Omental fat pad (tissue), 4 donors: Measurements from ENCODE around the gene OXER1. TPM values are rescaled to one million over a fixed set of nuclear protein-coding genes. Genes with fewer than 3 reads are reported as not detected.
"Not testable (repeated sequence)": the region's sequence is repeated elsewhere in the genome, so short reads cannot be mapped to it uniquely, and the experiment has no call there.

ENCODE experiments used
- ATAC-seq: fragments of 150-250 bp; one replicate; pipeline ENCODE4 v1.9.1; 2016; ENCODE audit warnings: mild to moderate bottlenecking, moderate library complexity; ENCODE audit not compliant: low FRiP score
- DNase-seq: peaks from one replicate; pipeline ENCODE4 v3.0.0-alpha.2; 2019; ENCODE audit warnings: low spot score
- total RNA-seq, 4 donors: library from RNA; depleted of rRNA; stranded (reverse); fragments of >200 nt; gene quantifications; one replicate each; pipeline ENCODE4 v1.1.0, GENCODE V29; 2016
- TF ChIP-seq, protein P1 (sequence below), 3 donors: fragments of 450-650 bp; IDR thresholded peaks; one replicate each; pipeline ENCODE4 v1.5.1; 2016 to 2017; ENCODE audit warnings: antibody characterized with exemption in 3 of 3, mild to moderate bottlenecking in 3 of 3, moderate library complexity in 2 of 3

The OXER1 gene
- total RNA-seq, 4 donors from 2014 or later = 0.44 to 0.96 (median 0.65) TPM; not detected in 1

DNA sequence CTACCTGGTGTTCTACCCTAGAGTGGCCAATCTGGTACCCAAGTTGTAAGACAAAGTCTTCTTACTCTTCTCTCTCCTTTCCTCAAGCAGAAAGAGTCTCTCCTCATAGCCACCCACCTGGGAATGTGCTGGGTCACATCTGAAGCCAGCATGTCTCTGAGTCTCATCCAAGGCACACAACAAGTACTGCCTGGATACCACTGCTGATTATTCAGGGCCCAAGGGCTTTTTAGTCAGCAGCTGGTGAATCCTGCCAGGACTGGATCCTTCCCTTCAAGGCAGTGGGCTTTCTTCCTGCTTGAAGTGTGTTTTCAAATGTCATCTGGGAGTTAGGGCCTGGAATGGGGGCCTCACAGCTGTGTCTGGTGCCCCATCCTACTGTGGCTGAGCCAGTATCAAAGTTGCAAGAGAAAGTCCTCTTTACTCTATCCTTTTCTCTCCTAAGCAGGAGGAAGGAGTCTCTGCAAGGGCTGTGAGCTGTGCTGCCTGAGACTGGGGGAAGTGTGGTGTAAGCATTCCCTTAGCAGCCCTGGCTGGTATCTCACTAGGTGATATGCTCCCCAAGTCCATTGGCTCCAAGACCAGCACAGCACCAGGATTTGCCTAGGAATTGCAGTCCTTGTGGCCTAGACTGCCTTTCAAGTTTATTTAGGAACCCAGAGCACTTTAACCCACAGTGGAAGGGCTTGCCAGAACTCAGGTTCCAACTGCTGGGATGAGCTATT lies 27.2 kb downstream of the OXER1 start:
- TF ChIP-seq, protein P1, sequence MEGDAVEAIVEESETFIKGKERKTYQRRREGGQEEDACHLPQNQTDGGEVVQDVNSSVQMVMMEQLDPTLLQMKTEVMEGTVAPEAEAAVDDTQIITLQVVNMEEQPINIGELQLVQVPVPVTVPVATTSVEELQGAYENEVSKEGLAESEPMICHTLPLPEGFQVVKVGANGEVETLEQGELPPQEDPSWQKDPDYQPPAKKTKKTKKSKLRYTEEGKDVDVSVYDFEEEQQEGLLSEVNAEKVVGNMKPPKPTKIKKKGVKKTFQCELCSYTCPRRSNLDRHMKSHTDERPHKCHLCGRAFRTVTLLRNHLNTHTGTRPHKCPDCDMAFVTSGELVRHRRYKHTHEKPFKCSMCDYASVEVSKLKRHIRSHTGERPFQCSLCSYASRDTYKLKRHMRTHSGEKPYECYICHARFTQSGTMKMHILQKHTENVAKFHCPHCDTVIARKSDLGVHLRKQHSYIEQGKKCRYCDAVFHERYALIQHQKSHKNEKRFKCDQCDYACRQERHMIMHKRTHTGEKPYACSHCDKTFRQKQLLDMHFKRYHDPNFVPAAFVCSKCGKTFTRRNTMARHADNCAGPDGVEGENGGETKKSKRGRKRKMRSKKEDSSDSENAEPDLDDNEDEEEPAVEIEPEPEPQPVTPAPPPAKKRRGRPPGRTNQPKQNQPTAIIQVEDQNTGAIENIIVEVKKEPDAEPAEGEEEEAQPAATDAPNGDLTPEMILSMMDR (IDR thresholded peaks at IDR 0.05) = no peak
- DNase-seq = no peak
- ATAC-seq = no peak

DNA sequence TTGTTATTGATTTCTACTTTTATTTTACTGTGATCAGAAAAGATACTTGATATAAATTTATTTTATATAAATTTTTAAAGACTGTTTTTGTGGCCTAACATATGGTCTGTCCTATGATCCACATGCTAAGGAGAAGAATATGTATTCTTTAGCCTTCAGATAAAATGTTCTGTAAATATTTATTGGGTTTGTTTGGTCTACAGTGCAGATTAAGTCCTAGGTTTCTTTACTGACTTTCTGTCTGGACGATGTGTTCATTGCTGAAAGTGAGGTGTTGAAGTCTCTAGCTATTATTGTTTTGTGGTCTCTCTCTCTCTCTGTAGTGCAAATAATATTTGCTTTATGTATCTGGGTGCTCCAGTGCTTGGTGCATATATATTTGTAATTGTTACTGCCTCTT lies 30.1 kb downstream of the OXER1 start:
- DNase-seq (no peak), ATAC-seq (no peak)
- TF ChIP-seq, protein P1 (IDR thresholded peaks at IDR 0.05) = no peak

DNA sequence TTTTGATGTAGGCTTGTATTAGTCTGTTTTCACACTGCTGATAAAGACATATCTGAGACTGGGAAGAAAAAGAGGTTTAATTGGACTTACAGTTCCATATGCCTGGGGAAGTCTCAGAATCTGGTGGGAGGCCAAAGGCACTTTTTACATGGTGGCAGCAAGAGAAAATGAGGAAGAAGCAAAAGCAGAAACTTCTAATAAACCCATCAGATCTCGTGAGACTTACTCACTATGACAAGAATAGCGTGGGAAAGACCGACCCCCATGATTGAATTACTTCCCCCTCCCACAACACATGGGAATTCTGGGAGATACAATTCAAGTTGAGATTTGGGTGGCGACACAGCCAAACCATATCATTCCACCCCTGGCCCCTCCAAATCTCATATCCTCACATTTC lies 32.6 kb downstream of the OXER1 start:
- ATAC-seq, DNase-seq: not testable (repeated sequence)

DNA sequence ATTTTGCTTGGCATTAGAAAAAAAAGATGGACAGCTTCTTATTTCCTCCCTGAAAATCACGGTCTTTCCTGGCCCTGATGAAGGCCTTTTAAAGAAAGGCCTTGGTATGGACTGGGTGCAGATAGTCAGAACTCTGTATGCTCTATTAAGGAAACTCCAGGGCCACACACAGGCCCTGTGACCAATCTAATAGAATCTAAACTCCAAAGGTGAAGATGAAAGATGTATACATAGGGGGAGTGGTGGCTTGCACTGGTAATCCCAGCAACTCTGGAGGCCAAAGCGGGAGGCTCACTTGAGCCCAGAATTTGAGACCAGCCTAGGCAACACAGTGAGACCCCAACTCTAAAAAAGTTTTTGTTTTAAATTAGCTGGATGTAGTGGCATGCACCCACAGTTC lies 37.3 kb downstream of the OXER1 start:
- no peak for DNase-seq
- ATAC-seq = no peak
- TF ChIP-seq, protein P1 (IDR thresholded peaks at IDR 0.05) = no peak

DNA sequence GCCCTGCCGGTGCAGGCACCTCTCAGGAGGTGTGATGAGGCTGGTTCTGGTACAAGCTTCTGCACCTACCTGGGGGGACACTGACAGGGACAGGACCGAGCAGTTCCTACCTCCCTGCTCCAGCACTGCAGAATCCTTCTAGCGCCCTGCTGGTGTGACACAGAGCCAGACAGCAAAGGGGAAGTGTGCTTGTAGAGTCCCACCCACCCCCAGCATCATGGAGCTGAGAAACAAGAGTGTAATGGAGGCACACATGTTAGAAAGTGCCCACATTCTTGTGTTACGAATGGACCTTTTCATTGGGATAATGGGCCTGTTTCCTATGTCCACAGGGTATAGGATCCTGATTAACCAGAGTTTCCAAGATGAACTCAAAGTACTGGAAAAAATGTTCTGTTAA lies 38.3 kb downstream of the OXER1 start:
- no peak for DNase-seq
- TF ChIP-seq, protein P1 (IDR thresholded peaks at IDR 0.05) = no peak
- ATAC-seq = no peak

DNA sequence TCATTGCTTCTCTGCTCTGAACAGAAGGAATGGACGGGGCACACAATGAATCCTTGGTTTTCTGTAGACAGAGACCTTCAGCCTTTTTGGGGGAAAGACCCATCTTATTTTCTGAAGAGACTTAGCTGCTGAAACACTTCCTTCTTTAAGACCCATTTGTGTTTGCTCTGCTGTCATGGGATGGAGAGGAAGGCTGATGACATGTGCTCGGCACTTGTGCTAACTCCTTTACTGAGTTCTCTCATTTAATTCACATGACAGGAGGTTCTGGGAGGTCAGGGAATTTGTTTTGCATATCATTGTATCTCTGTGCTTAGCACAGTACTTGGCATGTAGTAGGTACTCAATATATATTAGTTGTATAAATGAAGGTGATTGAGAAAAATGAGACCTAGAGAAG lies 39.0 kb downstream of the OXER1 start:
- no peak for DNase-seq
- TF ChIP-seq, protein P1 (IDR thresholded peaks at IDR 0.05) = no peak
- ATAC-seq = no peak

DNA sequence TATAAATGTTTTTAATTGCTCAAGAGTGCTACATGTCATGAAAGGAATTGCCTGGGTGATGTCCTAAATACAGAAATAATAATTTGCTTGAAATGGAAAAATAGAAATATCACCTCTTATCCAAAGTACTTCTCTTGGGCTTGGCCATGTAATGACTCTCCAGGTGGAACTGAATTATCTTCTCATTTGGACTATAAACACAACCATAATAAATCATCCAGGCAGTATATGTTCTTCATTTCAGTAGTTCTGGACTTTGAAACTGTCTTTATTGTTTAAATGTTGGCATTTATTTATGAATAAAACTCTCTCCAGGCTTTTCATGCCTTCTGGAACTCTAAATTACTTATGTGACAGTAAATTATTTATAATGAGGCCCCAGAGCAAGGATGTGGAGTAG lies 40.5 kb downstream of the OXER1 start:
- no peak for DNase-seq
- no peak for ATAC-seq
- TF ChIP-seq, protein P1 (IDR thresholded peaks at IDR 0.05) = no peak
